ENCODE results near the gene CAMK2G.

The CAMK2G gene

DNA sequence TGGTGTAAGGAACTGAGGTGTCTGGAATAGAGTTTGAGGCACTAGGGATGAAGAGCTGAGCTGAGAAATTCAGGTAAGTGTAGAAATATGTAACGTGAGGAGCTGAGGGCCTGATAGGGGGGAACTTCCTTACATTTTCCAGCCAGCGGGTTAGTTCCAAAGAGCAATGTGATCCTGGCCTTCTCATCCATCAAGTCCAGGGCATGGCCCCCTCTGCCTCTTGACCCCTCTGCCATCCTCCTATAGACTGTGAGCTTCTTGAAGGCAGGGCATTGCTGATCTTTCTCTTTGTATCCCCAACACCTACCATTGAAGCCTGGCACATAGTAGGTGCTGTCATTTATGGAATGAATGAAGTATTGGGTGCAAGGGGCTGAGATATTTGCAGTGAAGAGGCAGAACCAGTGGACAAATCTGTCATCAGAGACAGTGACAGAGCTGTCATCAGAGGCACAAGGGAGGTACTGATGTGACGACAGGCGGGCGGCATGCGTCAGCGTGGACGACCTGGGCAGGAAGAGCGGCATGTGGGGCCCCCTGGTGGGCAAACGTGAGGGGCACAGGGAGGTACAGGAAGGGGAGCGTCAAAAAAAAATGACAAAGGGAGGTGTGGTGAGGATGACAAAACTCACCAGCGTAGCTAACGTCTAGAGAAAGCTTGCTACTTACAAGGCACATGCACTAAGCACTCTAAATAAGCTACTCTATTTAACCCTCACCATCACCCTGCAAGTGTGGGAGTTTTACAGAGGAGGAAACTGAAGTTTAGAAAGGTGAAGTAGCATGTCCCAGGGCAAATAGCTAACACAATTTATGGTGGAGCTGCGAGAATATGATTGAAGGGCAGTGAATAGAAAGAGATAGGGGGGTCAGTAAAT, 5.2 kb upstream of the CAMK2G start:
- DNase-seq = peak; percentile 93

DNA sequence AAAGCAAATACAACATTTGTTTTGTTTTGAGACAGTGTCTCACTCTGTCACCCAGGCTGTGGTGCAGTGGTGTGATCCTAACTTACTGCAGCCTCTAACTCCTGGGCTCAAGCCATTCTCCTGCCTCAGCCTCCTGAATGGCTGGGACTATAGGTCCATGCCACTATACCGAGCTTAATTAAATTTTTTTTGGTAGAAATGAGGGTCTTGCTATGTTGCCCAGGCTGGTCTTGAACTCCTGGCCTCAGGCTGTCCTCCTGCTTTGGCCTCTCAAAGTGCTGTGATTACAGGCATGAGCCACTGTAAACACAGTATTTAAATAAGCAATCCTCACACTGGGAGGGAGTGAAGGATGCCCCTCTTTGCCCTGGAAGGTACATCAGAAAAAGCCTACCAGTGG, 4.0 kb upstream of the CAMK2G start:
- no peak for DNase-seq

DNA sequence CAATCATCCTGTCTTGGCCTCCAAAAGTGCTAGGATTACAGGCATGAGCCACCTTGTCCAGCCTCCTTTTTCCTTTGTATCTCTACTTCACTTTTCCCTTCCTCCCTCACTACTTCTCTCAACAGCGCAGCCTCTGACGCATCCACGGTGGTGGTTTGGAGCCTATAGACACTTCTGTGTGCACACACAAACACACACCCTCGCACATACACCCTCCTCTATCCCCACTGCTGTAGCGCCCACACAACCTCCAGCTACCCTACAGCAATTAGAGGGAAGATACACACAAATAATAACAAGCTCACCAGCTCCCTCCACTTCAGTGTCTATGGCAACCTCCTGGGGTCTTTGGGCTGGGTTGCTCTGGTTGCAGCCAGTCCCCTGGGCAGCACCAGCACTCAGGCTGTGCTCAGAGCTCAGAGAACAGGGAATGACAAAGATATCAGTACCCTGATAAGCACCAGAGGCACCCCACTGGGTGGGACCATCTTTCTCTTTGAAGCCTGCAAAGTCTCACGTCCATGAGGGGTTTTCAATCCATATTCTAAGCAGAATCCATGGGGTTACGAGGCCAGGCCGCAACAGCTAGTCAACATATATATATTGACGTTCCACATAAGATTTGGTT, 3.3 kb upstream of the CAMK2G start:
- no peak for DNase-seq

DNA sequence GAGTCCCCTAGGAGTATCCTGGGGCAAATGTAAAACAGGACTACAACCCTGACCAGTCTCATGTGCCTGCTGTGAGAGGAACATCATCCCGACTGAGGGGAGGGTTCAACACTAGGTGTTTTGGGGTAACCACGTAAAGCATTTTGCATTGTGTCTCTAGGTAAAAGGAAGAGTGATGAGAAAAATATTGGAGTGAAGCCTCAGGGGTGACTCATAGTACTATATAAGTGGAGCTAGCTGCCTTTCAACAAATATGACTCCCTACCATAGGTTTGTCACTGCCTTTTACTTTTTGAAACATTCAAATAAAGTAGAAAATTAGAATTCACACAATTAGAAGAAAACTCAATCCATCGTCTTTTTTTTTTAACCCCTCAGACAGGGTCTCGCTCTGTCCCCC, 2.6 kb upstream of the CAMK2G start:
- DNase-seq = no peak

DNA sequence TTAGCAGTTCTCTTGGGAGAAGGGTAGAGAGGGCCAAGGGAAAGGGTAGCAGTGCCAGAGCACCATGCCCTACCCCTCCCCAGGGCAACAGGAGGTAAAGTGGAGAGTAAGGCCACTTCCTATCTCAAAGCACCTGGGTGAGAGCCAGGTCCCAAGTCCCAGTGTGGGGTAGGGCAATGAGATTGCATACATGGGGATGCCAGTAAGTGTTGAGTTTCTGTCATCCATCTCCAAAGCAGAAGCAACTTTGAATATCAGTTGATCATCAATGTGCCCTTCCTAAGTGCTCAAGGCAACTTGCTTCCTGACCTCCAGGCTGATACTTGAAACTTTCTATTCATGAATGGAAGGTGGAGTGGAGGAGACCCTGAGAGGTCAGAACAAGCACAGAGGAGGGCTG, 2.2 kb upstream of the CAMK2G start:
- DNase-seq = no peak

DNA sequence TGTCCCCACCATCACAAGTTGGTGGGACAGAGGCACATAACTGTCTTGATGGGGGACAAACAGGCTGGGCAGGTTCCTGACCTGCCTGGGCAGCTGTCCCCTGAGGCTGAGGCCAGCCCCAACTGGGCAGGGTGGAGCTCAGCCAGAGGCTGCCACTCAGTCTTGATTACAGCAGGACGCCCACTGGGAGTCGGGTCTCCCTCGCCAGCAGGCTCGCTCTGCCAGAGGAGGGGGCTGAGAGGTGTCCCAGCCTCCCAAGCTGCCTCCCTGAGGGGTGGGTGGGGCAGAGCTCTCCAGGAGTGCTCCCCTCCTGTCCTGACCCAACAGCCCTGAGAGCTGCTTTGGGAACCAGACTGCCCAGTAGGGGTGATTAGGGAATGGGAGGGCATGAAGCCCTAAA, 1.8 kb upstream of the CAMK2G start:
- DNase-seq = no peak

DNA sequence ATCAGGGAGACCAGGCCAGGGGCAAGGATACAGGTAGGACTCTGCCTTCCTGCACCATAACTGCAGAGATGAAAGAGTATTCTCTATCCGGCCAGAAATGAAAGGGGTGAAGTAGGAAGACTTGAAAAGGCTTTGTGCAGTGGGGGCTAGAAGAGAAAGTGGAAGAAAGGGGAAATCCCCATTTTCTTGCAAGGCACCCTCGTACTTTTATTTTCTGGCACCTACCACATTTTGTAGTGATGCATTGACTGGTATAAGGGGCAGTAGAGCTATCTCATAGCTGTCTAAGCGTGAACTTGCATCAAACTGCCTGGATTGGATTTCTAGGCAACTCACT, 752 bp upstream of the CAMK2G start:
- no peak for DNase-seq

DNA sequence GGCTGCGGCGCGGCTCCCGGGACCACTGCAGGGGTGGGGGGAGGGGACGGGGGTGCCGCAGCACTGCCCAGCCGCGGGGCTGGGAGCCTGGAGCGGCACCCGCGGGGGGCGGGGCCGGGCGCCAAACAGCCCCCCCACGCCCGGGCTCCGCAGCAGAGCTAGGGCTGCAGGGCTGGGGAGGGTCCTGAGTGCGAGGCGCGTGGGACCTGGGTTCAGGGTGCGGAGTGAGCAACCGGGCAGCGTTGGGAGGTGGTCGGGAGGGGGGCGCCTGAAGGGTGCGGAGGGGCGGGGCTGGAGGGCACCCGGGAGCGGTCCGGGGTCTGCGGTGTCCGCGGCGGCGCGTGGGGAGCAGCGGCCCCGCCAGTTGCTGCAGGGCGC, 528 bp downstream of the CAMK2G start:
- DNase-seq = no peak

DNA sequence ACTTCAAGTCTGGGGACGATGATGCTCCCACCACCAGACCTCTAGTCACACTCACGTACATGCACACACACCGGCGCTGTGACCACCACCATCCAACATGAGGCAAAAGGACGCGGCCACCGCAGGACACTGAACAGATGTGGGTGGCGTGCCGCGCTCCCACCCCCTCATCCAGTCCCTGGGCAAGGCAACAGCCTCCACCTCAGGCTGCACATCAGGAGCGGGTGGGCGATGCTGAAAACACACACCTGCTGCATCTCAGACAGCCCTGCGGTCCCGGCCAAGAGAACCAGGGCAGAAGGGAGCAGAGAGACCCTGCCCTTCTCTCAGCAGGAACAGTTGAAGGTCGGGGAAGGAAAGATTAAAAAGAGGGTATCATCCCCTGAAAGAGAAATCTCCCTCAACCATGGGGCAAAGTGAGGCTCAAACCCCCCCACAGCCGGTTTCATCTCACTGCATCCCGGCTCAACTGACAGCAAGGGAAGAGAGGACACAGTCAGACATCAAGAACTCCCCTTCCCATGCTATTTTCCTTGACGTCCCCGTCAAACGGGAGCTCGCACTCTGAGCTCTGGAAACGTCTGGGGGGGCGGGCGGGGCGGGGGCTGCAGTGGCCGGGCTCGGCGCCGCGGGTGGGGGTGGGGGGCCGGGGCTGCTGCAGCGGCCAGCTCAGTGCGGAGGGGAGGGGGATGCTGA, 1.1 kb downstream of the CAMK2G start:
- DNase-seq = peak; percentile 24

DNA sequence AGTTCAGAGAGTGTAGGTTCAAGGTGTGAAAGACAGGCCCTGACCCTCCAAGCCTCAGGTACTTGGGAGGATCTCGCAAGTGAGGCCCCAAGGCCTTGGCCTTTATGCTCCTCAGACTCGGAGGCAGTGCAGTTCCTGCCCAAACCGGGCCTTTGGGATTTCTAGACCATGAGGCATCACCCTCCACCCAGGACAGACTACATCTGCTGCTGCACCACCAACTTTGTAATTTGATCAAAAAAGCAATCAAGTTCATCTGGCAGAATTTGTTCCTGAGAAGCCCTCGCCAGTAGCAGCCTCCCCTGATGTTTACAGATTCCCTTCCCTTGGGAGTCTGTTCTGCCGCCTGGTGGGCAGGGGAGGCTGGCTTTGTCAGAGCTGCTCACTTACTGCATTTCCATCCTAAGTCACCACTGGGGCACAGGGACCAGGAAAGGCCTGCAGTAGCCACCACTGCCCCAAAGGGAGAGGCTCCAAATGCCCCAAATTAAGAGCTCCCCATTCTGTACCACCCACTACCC, 2.1 kb downstream of the CAMK2G start:
- DNase-seq = no peak

DNA sequence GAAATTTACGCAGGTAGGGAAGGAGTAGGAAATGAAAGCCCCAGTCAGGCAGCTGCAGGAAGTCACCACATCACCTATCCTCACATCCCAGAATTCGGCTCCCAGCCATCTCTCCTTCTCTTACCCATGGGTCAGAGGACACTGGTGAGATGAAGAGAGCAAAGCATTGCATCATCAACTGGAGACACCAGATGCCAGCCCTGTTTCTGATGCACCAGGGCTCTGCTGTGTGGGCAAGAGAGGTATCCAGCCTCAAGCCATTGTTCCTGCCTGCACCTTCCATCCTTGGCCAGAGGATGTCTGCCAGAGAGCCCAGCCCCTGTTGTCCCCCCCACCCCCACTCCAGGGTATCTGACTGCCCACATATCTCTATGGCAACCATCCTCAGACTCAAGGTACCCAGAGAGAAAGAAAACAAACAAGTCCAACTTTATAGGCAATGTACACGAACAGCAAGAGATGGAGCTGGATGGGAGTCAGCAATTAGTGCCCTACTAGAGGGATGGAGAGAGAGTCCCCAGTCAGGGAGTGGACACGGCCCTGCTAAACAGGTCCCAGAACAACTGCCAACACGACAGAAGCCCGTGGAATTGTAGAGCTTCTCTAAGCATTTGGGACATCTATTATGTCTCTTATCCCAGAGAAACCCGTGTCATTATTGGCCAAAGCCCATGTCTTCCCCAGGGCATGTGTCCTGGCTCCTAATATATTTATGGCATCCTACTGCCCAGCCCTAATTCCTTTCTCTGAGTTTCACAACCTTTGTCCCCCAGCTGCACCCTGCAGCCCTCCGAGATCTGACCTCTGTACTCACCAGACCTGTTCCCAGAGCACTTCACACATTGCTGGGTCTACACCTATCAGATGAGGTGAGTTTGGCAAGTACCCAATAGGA, 2.8 kb downstream of the CAMK2G start:
- no peak for DNase-seq

DNA sequence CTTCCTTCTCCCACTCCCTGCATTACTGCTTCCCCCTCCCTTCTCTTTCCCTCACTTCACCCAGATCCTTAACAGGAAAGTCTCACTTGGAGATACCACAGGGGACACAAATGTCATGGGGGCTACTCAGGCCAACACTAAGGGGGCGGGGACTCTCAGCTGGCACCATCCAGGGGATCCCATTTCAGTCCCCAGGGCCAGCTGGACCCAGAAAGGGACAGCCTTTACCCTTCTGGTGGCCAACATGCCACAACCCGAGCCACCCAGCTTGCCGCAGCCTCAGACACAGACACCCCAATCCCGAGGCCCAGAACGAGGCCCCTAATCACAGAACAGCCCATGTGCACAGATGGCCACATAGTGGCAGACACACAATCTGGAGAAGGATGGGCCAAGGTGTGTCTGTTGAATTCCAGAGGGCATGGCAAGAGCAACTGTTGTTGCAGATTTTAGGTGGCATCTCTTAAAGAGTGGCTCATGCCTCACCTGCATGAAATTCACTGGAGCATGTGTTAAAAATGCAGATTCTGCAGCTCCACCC, 5.6 kb downstream of the CAMK2G start:
- no peak for DNase-seq

DNA sequence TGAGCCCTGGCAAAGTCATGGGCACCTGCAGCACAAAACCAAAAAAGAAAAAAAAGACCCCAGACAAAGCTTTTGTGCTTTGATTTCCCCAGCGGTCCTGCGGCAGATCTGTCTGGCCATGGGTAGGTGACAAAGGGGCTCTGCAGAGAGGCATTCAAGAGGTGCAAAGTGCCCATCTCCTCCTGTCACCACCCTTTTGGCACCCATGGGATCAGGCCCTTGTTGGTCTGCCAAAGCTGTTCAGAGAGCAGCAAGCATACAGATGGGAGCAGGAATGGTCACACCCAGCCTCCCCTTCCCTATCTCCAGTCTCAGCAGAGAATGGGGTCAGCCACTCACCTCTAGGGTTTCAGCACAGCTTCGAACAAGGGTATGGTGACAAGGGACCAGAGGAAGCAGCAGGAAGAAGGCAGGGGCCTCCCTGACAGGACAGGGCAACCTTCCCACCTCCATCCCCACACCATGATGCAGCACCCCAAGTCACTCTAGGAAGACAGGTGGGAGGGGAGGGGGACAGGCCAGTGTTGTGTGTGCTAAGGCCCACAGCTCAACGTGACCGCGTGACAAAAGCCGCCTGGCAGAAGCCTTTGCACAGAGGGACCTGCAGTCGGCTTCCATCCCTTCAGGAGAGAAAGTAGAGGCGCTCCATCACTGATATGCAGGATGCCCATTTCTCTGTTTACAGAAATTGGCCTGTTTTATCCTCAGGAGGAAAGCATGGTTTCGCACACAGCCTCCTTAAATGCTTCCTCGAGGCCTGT, 6.3 kb downstream of the CAMK2G start:
- DNase-seq = no peak

DNA sequence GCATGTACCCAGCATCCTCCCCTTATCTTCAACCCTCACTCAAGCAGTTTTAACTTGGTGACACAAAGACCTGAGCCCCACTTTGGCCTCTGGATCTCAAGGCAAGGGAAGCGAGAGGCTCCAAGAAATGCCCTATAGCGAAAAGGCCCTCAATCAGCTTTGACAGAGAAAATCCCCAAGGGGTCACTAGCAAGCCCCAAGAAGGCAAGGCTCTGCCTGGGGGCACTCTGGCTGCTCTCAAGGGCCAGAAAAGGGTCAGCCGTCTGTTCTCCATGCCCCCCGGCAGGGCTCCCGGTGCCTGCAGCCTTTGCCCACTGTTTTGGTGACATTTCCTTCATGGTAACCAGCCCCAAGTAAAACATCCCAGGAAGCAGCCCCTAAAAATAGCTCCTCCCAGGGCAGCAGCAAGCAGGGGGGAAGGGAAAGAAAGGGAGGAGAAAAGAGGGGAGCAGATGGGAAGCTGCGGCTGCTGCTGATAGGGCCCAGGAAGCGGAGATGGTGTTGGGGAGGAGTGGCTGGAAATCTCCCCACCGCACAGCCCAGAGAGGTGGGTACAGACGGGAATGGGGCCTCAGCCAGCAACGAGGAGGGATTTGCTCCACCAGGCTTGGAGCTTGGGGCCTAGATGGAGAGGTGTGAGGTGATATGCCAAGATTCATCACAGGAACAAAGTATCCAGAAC, 7.1 kb downstream of the CAMK2G start:
- DNase-seq = no peak

DNA sequence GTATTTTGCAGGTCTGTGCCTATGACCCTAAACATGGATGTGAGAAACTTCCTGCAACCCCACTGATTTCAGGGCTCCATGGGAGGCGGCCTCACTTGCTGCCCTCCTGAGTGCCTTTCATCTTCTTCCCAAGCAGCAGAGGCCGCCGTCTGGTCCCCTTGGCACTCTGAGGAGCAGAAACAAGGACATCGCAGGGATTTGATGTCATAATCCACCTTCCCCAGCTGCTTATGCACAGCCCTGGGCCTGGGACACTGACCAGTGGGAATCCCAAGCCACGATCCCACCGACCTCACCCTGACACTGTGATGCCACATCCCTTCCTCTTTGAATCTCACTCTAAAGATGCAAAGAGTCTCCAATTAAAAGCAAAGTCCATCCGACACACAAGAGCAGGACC, 7.7 kb downstream of the CAMK2G start:
- DNase-seq = no peak

DNA sequence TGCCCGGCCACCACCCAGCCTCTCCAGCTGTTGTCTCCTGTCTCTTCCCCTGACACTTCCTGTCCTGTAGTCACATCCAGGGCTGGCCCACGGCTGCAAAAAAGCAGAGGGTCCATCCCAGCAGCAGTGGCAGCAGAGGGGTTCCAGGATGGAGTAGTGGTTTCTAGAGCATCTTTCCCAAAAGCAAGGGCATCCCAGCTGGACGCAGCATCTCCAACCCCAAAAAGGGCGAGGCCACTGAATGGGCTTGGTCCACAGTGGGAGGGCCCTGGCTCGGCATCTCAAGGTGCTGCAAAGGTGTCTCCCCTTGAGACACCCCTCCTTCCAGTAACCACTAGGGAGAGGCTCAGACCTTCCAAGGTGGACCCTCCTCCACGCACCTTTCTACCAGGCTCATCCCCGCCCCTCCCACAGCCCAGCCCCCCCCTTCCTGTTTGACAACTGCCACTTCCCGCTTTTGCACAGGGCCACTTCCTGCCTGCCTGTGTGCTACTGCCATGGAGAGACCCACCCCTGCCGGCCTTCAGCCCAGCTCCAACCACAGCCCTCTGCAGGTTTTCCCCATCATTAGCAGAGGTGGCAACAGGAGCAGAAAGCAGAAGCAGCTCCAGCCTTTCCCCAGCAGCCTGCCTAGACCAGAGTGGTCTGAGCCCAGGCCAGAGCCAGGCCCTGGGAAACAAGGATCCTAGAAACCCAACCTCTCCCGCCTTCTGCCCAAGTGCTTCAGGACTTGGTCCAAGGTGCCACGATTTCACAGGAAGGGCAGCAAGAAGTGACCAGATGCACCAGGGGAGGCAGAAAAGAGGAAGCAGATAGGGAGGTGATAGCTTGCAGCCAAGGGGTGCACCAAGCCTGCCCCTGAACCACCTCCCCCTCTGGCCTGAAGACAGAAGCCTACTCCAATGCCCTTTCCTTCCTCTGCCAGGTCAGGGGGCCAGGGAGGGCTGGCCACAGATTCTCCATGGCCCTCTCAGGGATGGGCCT, 8.6 kb downstream of the CAMK2G start:
- DNase-seq = no peak

DNA sequence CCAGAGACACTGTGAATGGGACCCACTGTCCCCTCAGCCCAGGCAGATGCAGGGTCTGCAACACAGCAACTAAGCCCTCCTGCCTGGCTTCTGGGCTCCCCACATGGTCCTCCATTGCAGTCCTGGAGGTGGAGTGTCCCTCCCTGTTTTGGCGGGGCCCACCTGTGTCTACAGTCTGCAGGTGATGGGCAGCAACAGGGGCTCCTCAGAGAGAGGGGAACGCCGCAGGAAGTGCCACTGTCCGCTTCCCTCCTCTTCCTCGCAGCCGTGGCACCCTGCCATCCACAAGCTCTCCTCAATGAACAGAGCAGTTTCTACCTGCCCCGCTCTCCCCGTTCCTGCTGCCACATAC, 9.3 kb downstream of the CAMK2G start:
- no peak for DNase-seq

DNA sequence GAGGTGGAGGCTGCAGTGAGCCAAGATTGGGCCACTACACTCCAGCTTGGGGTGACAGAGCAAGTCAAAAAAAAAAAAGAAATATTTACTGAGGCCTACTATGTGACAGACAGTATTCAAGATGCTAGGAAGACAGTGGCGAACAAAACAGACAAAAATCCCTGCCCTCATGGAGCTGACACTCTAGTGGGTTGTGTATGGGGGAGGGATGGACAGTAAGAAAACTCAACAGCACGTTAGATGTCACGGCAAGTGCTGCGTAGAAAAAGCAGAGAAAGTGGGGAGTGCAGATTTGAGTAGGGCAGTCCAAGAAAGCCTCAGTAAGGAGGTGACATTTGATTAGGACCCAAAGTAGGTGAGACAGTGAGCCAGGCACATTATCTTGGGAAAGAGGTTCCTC, 10.1 kb downstream of the CAMK2G start:
- DNase-seq = no peak

DNA sequence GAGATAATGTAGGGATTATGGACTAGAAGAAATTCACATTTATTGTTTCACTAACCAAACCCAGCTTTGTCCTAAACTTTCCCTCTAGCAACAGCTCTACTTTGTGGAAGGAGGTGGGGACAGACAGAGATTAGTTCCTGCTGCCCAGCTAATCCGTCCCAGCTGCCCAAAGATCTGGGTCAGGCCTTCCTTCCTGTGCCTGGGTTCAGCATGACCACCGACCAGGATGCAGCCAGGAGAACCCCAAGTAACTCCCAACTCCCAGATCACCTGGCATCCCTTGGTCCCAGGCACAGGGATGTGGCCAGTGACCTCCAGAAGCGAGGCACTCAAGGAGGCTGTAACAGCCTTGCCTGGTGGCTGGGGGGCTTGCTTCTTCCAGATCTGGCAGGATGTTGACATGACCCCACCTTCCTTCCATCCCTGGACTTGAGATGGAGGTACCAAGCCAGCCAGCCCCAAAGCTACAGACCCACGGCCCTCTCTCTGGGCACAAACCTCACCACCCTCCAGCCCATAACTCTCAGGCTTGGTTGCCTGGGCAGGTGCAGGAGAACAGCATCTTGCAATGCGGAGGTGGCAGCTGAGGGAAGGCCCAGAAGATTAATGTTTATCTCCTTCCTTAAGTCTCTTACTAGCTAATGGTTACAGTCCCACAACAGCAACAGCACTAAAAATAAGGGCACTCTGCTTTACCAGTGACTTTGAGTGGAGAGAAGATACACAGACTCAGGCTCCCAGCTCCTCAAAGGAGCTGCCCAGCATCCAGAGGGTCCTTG, 11.1 kb downstream of the CAMK2G start:
- no peak for DNase-seq

Data from eye (tissue), 1 donor.